HG02588 (cell line): ENCODE measurements around the gene AATF.

Source experiments
- ATAC-seq: cut with Tn5 transposase; IDR thresholded peaks from one replicate; pipeline ENCODE4 v1.9.1; 2021; ENCODE audit warnings: mild to moderate bottlenecking, moderate library complexity; ENCODE audit not compliant: unreplicated experiment

The AATF gene

DNA sequence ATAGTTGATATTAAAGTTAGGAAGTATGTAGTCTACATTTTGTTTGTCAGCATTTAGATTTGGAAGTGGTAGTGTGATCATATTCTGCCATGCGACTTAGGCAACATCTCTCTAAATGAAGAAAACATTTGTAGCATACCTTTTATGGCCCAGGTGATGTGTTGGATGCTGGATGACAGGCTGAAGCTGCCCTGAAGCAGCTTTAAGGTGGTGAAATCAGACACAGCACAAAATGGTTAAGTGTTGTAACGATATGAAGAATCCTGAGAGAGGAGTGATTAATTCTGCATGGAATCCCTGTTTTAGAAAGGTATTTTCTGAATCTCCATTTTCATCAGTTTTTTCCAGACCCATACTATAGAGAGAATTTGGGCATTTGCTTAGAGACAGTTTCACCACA is 28.3 kb downstream of the AATF start:
- no peak for ATAC-seq

DNA sequence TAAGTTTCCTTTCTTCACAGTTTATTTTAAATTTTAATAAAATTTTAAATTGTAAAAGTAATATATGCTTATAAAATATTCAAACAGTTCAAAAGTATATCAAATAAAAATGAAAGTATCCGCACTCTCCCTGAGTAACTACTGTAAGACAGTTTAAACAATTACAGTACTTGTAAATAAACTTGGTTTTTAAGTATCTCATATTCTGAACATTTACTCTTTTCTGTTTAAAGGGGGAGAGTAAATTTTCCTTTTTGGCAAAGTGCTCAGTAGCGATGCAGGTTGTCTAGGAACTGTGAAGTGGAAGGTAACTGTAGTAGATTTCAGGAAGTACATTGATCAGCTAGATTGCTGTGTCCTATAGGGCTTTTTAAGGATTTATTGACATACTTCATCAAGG is 28.8 kb downstream of the AATF start:
- no peak for ATAC-seq

DNA sequence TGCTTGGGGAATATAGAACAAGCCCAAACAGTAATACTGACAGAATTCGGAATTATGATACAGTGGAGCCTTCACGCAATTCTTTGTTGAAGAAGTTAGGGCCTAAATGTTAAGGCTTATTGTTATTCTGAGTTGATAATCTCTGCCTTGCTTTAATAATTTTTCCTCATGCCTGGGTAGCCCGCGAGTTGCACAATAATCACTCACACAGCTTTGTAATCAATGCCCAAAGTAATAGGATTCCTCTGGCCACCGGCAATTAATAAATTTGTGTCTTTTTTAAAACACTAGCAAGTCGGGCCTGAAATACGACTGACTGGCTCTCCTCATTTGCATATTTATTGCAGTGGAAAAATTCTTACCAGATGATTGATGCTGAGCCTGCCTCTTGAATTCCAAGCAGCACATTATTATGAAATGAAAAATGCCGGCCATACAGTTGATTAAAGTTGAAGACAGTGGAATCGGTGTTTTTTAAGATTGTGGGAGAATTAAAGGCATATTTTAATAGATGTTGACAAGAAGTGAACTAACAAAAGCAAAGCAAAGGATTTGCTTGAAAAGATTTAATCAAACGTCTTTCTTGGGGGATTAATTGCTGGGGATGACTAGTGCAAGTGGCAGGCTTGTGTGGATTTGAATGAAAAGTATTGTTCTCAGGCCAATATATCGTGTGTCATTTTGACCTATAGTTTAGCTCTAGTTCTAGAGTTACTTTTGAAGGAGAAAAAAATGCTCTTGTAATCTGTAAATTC is 30.2 kb downstream of the AATF start:
- no peak for ATAC-seq

DNA sequence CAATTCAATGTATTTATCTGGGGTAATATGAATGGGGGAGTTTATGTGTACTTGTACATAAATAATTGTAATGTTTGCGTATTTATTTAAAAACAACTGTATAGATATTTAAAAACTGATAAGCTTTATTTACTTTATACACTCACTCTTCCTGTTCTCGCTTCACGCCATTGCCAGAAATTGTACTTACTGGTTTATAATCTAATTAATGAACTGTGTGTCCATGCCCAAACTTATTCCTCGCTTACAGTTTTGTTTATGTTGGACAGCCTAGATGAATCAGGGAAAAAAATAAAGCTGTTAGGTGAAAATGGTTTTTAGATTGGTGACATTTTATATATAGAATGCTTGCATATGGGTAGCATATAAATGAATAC is 30.8 kb downstream of the AATF start:
- ATAC-seq = no peak

DNA sequence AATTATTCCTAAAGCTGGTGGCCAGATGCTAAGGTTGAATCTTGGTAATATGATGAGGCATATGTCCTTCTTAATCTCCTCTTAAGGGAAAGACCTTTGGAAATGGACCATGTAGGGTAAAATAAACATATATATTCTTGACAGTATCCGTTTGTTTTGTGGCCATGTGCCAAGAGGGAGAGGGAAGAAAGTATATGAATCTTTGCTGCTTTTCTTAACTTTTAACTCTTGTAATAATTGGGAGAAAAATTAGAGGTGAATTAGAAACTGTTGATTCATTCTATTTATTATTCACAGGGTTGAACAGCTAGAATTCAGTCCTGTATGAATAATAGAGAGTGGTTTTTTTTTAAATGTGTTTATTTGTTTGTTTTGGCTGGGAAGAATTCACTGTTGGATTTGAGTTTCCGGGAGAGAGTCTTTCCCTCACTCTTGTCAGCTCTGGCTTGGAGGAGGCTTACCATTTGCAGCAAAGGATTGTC is 31.6 kb downstream of the AATF start:
- no peak for ATAC-seq

DNA sequence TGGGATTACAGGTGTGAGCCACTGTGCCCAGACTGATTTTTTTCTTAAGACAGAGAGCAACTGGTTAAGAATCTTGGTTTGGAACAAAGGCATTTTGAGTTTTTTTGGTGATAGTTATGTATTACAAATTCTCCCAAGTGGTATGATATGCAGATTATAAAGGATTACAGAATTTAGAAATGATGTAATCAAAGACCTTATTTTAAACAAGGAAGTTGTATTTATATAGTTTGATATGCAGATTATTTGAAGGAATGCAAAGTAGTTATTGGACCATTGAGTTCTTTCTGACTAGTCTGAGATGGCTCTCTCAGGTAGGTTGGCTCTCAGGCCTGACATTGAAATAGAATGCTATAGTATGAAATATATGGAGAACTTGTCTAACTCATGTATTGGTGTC is 34.9 kb downstream of the AATF start:
- no peak for ATAC-seq

DNA sequence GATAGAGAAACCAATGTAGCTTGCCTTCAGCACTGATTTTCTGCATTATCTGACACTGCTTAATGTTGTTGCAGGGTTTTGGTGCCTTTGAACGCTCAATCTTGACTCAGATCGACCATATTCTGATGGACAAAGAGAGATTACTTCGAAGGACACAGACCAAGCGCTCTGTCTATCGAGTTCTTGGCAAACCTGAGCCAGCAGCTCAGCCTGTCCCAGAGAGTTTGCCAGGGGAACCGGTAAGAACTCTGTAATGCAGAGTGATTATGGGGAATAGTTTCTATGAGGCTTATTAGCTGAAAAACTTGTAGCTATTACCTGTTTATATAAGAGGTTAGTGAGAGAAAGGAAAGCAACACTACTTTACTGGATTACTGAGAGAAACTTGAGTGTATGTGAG is 40.4 kb downstream of the AATF start:
- ATAC-seq = no peak

DNA sequence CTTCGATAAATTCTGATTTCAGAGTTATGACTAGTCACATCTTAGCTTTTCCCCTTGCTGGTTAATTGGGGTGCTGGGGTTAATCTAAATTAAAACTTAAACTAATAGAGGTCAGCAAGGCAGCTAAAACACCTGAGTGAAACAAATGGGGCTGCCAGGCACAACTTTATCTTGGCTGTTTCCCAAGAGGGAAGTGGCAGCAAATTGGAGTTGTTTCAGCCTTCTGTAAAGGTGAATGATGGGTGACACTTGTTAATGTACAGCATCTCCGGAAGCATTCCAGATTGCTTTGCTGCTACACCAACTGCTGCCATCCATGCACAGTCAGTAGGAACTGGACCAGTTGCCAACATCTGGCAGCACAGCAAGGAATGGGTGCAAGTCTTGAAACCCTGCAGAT is 43.9 kb downstream of the AATF start:
- no peak for ATAC-seq

DNA sequence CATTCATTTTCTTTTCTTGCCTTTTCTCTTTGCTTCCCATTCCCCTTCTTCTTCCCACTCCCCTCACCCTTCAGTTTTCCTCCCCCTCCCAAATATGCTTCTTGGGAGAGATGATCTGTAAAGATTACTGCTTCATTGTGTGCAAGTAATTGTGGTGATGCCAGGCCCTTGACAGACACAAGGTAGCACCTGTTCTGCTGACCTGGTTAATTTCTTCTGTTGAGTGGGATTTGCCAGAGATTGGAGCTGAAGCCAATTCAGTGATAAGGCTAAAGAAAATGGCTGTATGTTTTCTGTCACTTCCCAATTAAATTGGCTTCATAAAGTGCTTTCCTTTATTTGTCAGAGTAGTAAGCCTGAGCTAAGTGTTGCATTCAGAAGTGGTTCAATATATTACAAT is 44.5 kb downstream of the AATF start:
- ATAC-seq = no peak

DNA sequence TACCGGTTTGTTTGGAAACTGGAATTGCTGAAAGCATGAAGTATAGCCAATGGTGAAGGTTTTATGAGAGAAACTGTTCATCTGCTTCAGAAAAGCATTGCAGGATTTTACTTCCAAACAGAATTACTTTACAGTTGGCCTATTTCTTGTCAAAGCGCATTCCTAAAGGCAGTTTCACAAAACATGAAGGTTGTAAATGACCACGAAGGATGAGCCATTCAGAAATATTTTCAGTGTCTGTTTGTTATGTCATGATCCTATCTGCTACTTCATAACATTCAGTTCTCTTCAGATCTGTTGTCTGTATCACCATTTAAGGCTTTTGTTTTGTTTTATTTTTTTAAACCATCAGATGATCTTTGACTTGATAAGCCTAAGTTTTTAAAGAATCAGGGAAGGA is 45.7 kb downstream of the AATF start:
- ATAC-seq = no peak

DNA sequence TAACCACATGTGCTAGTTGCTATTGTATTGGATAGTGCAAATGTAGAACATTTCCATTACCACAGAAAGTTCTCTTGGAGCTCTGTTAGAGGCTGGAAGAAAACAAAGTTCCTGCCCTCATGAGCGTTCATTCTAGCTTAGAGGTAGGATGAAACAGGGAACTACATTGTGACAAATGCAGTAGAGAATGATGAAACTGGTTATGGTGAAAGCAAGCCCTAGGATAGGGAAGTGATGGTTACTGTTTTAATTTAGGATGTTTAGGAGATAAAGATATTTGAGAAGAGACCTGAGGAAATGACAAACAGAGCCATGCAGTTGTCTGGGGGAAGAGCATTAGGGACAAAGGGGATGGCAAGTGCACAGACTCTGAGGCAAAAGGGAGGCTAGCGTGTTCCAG is 50.7 kb downstream of the AATF start:
- ATAC-seq = no peak

DNA sequence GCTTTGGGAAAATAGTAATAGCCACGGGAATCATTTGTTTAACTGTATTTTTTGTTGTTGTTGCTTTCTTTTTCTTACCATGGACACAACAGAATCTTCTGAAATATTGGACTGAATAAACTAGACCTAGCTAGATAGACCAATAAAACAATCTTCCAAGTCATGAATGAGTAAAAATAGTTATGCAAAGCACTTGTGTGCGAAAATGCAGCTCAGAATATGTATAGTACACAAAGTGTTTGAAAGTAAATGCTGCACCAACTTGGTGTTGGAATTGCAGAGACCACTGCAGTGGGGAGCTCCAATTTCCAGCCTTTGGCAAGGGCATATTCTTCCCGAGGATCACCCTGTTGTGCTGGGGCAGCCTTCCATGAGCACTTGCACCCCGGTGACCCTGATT is 68.0 kb downstream of the AATF start:
- no peak for ATAC-seq

DNA sequence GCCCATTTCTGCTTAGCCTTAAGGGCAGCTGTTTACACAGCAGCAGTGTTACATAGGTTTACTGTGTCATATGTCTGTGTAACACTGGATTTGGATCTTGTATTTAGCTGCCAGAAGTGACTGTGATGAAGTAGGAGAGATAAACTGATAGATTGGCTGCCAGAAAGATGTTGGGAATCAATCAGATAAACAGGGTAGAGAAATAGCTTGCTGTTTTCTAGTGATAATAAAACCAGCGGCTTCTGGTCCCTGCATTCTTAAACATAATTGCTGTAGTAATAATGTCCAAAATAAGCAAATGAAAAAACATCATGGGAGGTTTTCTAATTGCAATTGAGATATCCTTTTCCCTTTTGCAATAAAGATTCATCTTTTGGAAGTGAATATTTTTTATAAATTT is 68.7 kb downstream of the AATF start:
- ATAC-seq = no peak

DNA sequence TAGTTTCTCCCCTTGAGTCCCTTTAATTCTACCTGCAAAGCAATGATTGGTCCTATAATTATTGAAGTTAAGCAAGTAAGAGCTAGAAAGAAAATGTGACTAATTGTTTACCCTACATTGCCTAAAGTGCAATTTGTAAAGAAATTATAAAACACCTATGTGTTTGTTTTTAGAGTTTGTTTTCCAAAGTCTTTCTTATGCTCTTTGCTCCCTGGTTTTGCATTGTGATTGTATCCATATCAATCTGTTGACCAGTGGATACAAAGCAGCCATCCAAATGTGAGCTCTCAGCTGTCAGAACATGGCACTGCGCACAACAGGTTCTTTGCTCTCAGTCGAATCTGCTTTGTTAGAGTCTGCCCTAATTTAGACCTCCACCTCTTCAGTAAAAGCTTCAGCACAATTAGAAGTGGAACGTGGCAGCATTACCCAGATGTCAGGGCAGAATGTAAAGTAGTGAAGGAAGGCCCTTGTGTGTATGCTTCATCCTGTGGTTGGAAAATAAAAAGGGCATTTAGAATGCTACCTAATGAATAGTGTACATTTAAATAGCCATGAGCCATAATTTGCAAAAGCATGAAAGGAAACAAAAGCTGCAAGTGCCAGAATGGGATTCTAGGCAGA is 70.5 kb downstream of the AATF start:
- no peak for ATAC-seq

DNA sequence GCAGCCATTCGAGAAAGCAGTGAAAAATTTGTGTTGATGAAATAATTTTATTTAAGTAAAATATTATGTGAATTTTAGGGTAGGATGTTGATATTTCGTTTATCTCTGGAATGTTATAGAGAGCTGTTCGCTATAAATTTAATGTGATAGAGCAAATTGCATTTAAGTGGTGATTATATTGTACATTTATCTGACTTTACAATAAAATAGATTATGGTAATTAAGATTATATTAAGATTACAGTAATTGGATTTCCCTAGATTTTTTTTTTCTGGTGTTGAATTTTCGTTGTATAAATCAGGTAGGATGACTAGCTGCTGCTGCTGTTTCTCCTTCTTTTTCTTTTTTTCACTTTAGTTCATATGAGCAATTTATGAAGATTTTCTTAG is 71.0 kb downstream of the AATF start:
- no peak for ATAC-seq

DNA sequence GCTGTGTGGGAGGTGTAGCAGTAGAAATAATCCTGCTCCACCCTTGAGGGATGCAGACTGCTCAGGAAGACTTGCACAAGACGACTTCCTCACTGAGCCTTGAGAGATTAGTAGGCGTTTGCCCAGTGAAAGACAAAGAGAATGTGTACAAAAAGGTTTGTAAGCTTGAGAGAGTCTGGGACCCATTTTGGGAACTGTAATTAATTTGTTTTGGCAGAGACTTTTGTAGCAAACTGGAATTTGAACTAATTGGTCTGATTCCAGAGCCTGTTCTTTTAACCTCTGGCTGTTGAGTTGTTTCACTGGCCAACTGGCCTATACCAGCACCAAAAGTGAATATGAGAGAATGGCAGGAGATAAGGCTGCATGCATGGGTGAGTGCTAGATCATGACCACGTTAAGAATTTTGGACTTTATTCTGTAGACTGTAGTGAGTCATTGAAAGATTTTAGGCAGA is 75.5 kb downstream of the AATF start:
- ATAC-seq = no peak

DNA sequence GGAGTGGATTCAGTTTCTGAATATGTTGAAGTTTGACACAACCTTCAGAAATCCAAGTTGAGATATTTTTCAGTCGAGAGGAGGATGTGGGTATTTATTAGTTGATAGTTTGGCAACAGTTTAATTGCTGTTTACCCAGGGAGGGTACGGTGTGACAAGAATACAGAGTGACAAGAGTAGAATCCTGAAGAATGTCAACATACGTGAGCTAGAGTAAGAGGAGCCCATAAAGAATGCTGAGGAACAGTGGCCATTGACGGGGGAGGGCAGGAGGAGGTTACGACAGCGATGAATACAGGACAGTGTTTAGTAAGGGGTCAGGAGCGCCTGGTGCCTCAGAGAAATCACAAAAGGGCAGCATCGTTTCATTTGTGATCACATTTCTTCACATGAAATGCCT is 76.5 kb downstream of the AATF start:
- ATAC-seq = no peak

DNA sequence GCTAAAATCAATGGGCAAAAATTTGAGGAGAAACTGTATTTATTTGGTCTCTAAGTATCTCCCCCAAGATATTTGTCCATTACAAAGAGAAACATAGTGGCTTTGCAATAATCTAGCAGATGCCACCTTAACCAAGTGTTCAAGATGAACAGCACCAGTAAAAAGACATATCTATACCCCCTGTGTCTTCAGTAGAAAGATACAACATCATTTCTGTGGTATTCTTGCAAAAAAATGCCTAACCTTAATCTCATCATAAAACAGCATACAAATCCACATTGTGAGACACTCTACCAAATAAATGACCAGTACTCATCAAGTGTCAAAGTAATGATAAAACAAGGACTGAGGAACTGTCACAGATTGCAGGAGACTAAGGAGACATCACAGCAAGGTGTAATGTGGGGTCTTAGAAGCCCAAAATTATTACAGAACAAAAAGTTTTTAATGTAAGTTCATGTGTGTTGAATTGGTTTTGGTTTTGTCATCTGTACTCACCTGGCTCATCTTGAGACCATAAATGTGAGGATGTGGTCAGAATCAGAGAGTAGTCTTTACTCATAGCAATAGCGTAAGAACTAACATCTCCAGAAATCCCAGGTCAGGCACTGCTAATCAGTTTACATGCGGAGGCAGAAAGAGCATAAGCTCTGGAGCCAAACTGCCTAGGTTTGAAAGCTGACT is 77.2 kb downstream of the AATF start:
- ATAC-seq = no peak

DNA sequence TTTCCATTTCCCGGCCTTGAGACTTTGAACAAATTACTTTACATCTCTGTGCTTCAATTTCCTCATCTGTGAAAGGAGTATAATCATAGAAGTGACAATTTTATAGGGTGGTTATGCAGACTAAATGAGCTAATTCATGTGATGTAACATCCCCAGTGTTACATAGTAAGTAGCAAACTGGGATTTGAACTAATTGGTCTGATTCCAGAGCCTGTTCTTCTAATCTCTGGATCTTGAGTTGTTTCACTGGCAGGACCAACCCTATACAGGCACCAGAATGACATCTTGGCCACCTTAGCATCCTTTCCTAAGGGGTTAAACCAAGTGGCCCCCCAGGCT is 77.7 kb downstream of the AATF start:
- no peak for ATAC-seq

DNA sequence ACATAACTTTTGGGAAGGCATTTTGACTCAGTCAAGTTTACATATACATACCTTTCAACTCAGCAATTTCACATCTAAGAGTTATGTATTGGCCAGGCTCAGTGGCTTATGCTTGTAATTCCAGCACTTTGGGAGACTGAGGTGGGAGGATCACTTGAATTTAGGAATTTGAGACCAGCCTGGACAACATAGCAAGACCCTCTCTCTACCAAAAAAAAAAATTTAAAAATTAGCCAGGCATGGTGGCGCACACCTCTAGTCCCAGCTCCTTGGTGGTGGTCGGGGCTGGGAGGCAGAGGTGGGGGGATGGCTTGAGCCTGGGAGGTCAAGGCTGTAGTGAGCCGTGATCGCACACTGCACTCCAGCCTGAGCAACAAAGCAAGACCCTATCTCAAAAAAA is 79.3 kb downstream of the AATF start:
- ATAC-seq = no peak

DNA sequence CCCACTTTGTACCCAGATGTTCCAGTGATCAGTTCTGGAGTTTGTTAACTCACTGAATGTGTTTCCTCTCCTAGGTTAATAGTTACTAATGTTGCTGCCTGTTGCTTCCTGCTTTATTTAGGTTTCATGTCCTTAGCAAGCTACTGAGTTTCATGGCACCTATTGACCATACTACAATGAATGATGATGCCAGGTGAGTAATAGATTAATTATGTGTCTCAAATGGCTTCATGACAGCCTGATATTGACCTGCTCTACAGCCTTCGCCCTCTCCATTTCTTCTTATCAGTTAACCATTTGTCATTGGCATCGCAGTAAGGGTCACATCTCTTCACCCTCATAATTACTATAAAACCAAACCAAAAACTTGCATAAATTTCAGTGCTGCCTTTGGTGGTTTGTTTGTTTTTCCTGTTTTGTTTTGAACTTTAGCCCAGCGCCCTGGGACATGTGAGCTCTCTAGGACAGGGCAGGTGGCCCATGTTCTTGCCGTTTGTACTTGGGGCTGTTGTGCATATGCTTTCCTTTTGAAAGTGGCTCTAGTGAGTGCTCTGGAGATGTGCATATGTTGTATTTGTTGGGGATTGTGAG is 82.8 kb downstream of the AATF start:
- no peak for ATAC-seq

DNA sequence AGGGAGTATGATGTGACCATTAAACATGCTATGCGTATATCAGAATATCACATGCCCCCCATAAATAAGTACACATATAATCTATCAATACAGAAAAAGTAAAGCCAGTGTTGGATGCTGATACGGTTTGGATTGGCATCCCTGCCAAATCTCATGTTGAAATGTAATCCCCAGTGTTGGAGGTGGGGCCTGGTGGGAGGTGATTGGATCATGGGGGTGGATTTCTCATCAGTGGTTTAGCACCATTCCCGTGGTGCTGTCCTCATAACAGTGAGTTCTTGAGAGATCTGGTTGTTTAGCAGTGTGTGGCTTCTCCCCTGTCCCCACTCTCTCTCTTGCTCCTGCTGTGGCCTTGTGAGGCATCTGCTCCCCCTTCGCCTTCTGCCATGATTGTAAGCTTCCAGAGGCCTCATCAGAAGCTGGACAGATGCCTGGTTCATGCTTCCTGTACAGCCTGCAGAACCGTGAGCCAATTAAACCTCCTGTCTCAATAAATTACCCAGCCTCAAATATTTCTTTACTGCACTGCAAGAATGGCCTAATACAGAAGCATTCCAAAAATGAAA is 88.9 kb downstream of the AATF start:
- ATAC-seq = no peak
